Activated naive CD4-positive, alpha-beta T cell treated with anti-CD3 and anti-CD28 coated beads, Interleukin-2, amount 50 U/mL, for 16 hours (primary cell): ENCODE measurements around the gene PRKAG1.

Experiments used
- DNase-seq: peaks from one replicate; pipeline ENCODE4 v3.0.0-alpha.2; 2020

Gene PRKAG1

GRCh38 chr12:49048953-49049352 is 30.4 kb upstream of the PRKAG1 start:
- DNase-seq = no peak

- no peak for DNase-seq
These were observed 27.7 kb upstream of the PRKAG1 start for GRCh38 chr12:49046129-49046895.

- DNase-seq = no peak
These were observed 26.1 kb upstream of the PRKAG1 start for GRCh38 chr12:49044660-49045059.

GRCh38 chr12:49043856-49044258 is 25.3 kb upstream of the PRKAG1 start:
- DNase-seq = peak; percentile 83

GRCh38 chr12:49043241-49043640 is 24.7 kb upstream of the PRKAG1 start:
- no peak for DNase-seq

GRCh38 chr12:49041881-49042484 is 23.4 kb upstream of the PRKAG1 start:
- no peak for DNase-seq

- DNase-seq = no peak
These were observed 22.7 kb upstream of the PRKAG1 start for GRCh38 chr12:49041036-49041880.

GRCh38 chr12:49040364-49040855 is 21.8 kb upstream of the PRKAG1 start:
- DNase-seq = no peak

- no peak for DNase-seq
These were observed 21.1 kb upstream of the PRKAG1 start for GRCh38 chr12:49039421-49040363.

- no peak for DNase-seq
These were observed 19.8 kb upstream of the PRKAG1 start for GRCh38 chr12:49038291-49038955.

GRCh38 chr12:49037947-49038237 is 19.3 kb upstream of the PRKAG1 start:
- DNase-seq = no peak

GRCh38 chr12:49037111-49037946 is 18.8 kb upstream of the PRKAG1 start:
- DNase-seq = no peak

- no peak for DNase-seq
These were observed 17.5 kb upstream of the PRKAG1 start for GRCh38 chr12:49036029-49036428.

- DNase-seq = no peak
These were observed 15.7 kb upstream of the PRKAG1 start for GRCh38 chr12:49034286-49034622.

- no peak for DNase-seq
These were observed 15.2 kb upstream of the PRKAG1 start for GRCh38 chr12:49033611-49034285.

GRCh38 chr12:49032679-49033447 is 14.3 kb upstream of the PRKAG1 start:
- DNase-seq = no peak

- no peak for DNase-seq
These were observed 13.7 kb upstream of the PRKAG1 start for GRCh38 chr12:49032276-49032675.

GRCh38 chr12:49031573-49032161 is 13.1 kb upstream of the PRKAG1 start:
- no peak for DNase-seq
